Measurements from ENCODE around the gene HSD17B2. TPM values are rescaled to one million over a fixed set of nuclear protein-coding genes. Genes with fewer than 3 reads are reported as not detected.

Gene HSD17B2, protein sequence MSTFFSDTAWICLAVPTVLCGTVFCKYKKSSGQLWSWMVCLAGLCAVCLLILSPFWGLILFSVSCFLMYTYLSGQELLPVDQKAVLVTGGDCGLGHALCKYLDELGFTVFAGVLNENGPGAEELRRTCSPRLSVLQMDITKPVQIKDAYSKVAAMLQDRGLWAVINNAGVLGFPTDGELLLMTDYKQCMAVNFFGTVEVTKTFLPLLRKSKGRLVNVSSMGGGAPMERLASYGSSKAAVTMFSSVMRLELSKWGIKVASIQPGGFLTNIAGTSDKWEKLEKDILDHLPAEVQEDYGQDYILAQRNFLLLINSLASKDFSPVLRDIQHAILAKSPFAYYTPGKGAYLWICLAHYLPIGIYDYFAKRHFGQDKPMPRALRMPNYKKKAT
- not detected for total RNA-seq (2013)
- polyA plus RNA-seq (not detected), polyA minus RNA-seq (not detected in 2 replicates), total RNA-seq (0 to 3.8 (median 0.06) reads per million in 11 experiments)

- no peaks in the 10 kb centered on the region for H3K36me3 Mint-ChIP-seq
- H3K4me3 Mint-ChIP-seq, result no peak within 1 kb of the TSS
- H3K27me3 Mint-ChIP-seq (ENCODE audit: low read depth in 3 of 3), result peaks cover 0 to 12% (median 6%) of the 10 kb centered on the region in 3 donors
- Histone ChIP-seq H3K9me3 (replicated peaks in 1 of 2; ENCODE audit: control insufficient read depth in 1 of 2, insufficient read depth in 1 of 2, low read length in 2 of 2) (no peaks in the 10 kb centered on the region), H3K4me1 (ENCODE audit: control insufficient read depth in 1 of 2, insufficient read depth in 2 of 2, low read length in 2 of 2) (no peaks in the 10 kb centered on the region), H3K9ac (ENCODE audit: insufficient read depth, low read length, poor library complexity, severe bottlenecking) (no peak within 1 kb of the TSS), H3K79me2 (ENCODE audit: insufficient read depth, low read length) (no peaks in the 10 kb centered on the region), H3K27ac (ENCODE audit: low read depth in 1 of 2, low read length in 2 of 2) (no peak within 1 kb of the TSS), H3K4me2 (replicated peaks; ENCODE audit: extremely low read depth, low read length, poor library complexity, severe bottlenecking) (no peak within 1 kb of the TSS), H4K20me1 (ENCODE audit: insufficient read depth, low read length) (no peaks in the 10 kb centered on the region), H3K27me3 (ENCODE audit: control insufficient read depth in 2 of 2, insufficient read depth in 2 of 2, low read length in 2 of 2) (no peaks in the 10 kb centered on the region), H2AFZ (ENCODE audit: insufficient read depth, low read depth, low read length, poor library complexity, severe bottlenecking) (no peak within 1 kb of the TSS), H3K36me3 (replicated peaks in 1 of 2; ENCODE audit: control insufficient read depth in 1 of 2, insufficient read depth in 2 of 2, low read length in 2 of 2) (no peaks in the 10 kb centered on the region), H3K4me3 (replicated peaks in 1 of 3; ENCODE audit: low read depth in 2 of 3, low read length in 3 of 3) (no peak within 1 kb of the TSS)
- TF ChIP-seq, protein P1, sequence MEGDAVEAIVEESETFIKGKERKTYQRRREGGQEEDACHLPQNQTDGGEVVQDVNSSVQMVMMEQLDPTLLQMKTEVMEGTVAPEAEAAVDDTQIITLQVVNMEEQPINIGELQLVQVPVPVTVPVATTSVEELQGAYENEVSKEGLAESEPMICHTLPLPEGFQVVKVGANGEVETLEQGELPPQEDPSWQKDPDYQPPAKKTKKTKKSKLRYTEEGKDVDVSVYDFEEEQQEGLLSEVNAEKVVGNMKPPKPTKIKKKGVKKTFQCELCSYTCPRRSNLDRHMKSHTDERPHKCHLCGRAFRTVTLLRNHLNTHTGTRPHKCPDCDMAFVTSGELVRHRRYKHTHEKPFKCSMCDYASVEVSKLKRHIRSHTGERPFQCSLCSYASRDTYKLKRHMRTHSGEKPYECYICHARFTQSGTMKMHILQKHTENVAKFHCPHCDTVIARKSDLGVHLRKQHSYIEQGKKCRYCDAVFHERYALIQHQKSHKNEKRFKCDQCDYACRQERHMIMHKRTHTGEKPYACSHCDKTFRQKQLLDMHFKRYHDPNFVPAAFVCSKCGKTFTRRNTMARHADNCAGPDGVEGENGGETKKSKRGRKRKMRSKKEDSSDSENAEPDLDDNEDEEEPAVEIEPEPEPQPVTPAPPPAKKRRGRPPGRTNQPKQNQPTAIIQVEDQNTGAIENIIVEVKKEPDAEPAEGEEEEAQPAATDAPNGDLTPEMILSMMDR (IDR thresholded peaks at IDR 0.05), result no peak
- H3K27ac Mint-ChIP-seq, result no peak within 1 kb of the TSS
- WGBS (ENCODE audit: insufficient coverage), result 80% methylated on average over 4 of the region's 6 CpGs
- DNase-seq, result no peak
- intact Hi-C loops (cut with micrococcal nuclease), result loop anchor here (5.0 kb wide), 1 partner anchor 197 kb away; no protein-coding TSS in a partner anchor
- no peaks in the 10 kb centered on the region for H3K4me1 Mint-ChIP-seq
- H3K9me3 Mint-ChIP-seq, result no peaks in the 10 kb centered on the region
Observed at GRCh38 chr16:82034981-82035612, at the start of gene HSD17B2. HSD17B2 (plus strand) TSS chr16:82035253; CDS start chr16:82035425, 172 bp downstream.

- no peak overlapping the region for H3K4me3 Mint-ChIP-seq
- H3K27ac Mint-ChIP-seq, result no peak overlapping the region
- no peaks in the 10 kb centered on the region for H3K36me3 Mint-ChIP-seq
- no peak overlapping the region for H3K4me3 ChIP-seq (replicated peaks in 1 of 3; ENCODE audit: low read depth in 2 of 3, low read length in 3 of 3)
- intact Hi-C loops (cut with micrococcal nuclease), result no loop called here
- H3K27me3 Mint-ChIP-seq (ENCODE audit: low read depth in 3 of 3), result peaks cover 7 to 15% (median 14%) of the 10 kb centered on the region in 3 donors
- peaks cover 0 to 3% of the 10 kb centered on the region in 2 donors for H3K27me3 ChIP-seq (ENCODE audit: control insufficient read depth in 2 of 2, insufficient read depth in 2 of 2, low read length in 2 of 2)
- H3K9ac ChIP-seq (ENCODE audit: insufficient read depth, low read length, poor library complexity, severe bottlenecking), result no peak overlapping the region
- H3K4me2 ChIP-seq (replicated peaks; ENCODE audit: extremely low read depth, low read length, poor library complexity, severe bottlenecking), result no peak overlapping the region
- H3K4me1 ChIP-seq (ENCODE audit: control insufficient read depth in 1 of 2, insufficient read depth in 2 of 2, low read length in 2 of 2), result no peaks in the 10 kb centered on the region
- H2AFZ ChIP-seq (ENCODE audit: insufficient read depth, low read depth, low read length, poor library complexity, severe bottlenecking), result no peak overlapping the region
- 96% methylated on average over 4 of the region's 8 CpGs for WGBS (ENCODE audit: insufficient coverage)
- no peaks in the 10 kb centered on the region for H3K36me3 ChIP-seq (replicated peaks in 1 of 2; ENCODE audit: control insufficient read depth in 1 of 2, insufficient read depth in 2 of 2, low read length in 2 of 2)
- H3K9me3 Mint-ChIP-seq, result no peaks in the 10 kb centered on the region
- H3K4me1 Mint-ChIP-seq, result no peaks in the 10 kb centered on the region
- H3K79me2 ChIP-seq (ENCODE audit: insufficient read depth, low read length), result no peaks in the 10 kb centered on the region
- no peak overlapping the region for H3K27ac ChIP-seq (ENCODE audit: low read depth in 1 of 2, low read length in 2 of 2)
- no peaks in the 10 kb centered on the region for H3K9me3 ChIP-seq (replicated peaks in 1 of 2; ENCODE audit: control insufficient read depth in 1 of 2, insufficient read depth in 1 of 2, low read length in 2 of 2)
- no peaks in the 10 kb centered on the region for H4K20me1 ChIP-seq (ENCODE audit: insufficient read depth, low read length)
- no peak for DNase-seq
- TF ChIP-seq, protein P1 (IDR thresholded peaks at IDR 0.05), result no peak
Observed at GRCh38 chr16:81987121-81987520, 47.9 kb upstream of the HSD17B2 start.
